ENCODE measurements around the gene CRYBG3.

DNA sequence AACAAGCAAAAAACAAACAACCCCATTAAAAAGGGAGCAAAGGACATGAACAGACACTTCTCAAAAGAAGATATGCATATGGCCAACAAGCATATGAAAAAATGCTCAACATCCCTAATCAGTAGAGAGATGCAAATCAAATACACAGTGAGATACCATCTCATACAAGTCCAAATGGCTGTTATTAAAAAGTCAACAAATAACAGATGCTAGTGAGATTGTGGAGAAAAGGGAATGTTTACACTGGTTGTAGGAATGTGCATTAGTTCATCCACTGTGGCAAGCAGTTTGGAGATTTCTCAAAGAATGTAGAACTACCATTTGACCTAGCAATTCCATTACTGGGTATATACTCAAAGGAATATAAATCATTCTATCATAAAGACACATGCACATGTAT, 105.9 kb downstream of the CRYBG3 start:
- TF ChIP-seq CTCF (optimal IDR thresholded peaks at IDR 0.05 in 1 of 3, IDR thresholded peaks at IDR 0.05 in 1 of 3, conservative IDR thresholded peaks at IDR 0.05 in 1 of 3; ENCODE audit: extremely low read depth in 1 of 3, insufficient read depth in 2 of 3, low read length in 3 of 3) (no peak), EZH2 (IDR thresholded peaks at IDR 0.05; ENCODE audit: low read length) (no peak)
